ENCODE data around the gene FH.

FH gene

DNA sequence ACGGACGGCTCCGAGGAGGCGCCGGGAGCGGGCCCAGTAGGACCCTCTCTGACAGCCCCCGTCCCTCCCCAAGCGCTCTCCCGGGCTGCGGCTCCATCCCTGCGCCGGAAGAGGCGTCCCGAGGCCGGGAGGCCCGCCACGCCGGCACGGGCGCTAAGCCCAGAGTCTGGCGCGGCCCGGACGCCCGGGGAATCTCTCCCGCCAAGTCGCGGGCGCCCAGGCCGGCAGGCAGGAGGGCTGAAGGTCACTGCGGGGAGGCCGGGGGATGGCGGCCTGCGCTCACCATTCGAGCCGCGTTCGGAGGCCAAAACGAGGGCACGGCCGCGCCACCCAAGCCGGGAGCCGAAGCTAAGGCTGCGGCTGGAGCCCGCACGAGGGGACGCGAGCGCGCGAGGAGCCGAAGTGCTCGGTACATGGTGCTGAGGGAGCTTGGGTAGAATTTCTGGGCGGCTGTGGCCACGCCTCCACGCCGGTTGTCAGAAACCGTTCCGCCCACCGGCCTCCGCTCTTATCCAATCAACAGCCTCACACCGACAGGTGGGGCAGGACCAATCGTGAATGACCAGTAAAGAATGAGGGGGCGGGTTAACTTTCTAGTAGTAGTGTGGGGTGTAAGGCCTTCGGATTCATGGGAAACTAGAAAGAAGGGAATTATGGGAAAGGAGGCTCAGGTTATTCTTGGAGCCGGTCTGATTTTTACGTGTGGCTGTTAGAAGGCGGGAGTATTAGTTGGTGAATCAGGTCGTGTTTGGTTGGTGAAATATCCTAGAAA is at the start of gene FH:
Gene FH, minus strand, starts transcription at position 448 of the 772 bp plus-strand sequence. Its CDS starts 33 bp downstream, at position 415.
- in situ Hi-C loops (cut with MboI; ENCODE audit: low sequenced_read_pairs) = no loop called here

DNA sequence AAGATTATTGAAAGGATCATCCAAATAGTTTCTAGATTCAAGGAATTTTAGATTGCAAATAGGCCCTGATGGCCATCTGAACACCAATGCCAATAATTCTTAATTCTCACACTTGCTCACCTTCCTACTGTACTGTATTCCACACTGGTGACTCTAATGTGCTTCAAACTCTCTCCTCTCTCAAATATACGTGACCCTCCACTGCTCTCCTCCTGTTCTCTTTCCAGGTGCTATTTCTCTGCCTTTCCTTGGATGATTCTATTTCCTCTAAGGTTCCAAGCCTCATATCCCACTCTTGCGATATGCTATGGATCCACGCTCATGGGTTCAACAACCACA is 41.3 kb upstream of the FH start:
- in situ Hi-C loops (cut with MboI; ENCODE audit: low sequenced_read_pairs) = no loop called here

DNA sequence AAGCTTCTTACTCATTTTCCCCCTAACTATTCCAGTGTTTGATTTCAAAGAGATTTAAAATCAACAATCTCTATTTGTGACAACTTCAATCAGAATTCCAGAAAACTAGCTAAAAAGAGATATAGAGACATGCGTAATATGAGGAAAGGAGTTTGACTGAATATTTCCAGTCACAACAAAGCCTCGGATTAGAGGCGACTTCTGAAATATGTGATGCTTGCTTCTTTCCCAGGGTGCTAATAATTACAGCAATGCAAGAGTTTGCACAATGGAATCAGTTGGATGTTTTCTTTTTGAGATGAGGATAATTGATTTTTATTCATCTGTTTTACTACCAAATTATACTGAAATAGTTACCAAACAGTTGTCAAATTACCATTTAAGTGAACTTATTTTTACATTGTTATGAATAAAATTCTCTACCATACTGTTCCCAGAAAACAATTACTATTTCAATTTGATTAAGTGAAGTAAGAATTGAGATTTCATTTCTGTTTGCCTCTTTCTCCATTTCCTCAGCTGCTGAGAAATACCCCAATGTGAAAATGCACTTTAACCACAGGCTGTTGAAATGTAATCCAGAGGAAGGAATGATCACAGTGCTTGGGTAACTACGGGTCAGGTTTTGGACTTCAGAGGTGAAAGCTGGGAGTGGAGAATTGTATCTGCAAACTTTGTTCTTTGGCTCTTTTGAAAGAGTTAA is 40.7 kb upstream of the FH start:
- in situ Hi-C loops (cut with MboI; ENCODE audit: low sequenced_read_pairs) = no loop called here

DNA sequence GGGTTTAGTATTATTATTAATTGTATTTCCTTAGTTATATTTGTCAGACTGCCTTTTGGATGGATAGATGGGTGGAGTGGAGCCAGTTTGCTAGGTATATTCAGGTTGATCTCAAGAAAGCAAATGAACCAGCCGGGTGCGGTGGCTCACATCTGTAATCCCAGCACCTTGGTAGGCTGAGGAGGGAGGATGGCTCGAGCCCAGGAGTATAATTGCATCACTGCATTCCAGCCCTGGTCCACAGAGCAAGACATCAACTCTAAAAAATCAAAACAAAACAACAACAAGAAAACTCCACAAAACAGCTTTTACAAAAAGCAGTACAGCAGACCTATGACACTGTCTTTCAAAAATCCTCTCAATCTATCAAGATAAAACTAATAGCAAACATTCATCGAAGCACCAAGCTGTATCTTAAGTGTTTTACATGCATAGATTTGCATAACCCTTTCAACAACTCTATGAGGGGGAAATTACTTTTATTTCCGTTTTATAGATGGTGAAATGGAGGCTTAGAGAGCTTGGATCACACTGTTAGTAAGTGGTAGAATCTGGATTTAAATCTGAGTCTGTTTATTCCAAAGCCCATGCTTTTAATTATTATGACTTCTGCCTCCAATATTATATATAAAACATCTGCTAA is 38.1 kb upstream of the FH start:
- in situ Hi-C loops (cut with MboI; ENCODE audit: low sequenced_read_pairs) = no loop called here

DNA sequence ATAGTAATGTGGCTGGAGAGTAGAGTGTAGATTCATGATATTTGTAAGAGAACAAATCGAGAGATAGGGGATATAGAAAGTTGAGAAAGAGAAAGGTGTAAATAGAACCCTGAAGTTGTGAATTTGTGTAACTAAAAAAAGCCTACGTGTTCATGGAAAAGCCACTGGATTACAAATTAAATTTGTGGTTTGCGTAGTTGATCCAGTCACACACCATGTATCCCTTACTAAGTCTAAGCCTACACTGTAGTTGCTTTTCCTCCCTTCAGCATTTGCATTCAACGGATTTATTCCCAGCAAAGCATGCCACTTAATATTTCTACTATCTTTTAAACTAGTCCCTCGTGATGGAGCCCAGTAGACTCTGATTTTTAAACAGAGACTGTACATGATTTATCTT is 37.5 kb upstream of the FH start:
- in situ Hi-C loops (cut with MboI; ENCODE audit: low sequenced_read_pairs) = no loop called here

DNA sequence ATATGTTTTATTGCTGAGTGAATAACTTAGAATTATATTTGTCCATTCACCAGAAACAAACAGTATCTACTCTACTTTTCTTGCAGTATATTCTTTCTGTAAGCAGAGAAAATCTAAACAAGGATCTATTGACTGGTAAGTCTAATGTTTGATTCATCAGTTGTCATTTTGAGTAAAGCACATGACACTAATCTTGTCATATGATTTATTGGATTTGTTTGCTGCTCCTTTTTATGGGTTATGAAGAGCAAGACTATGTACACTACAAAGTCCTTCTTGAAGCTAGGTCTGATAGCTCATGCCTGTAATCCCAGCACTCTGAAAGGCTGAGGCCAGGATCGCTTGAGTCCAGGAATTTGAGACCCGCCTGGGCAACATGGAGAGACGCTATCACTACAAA is 36.0 kb upstream of the FH start:
- in situ Hi-C loops (cut with MboI; ENCODE audit: low sequenced_read_pairs) = no loop called here

DNA sequence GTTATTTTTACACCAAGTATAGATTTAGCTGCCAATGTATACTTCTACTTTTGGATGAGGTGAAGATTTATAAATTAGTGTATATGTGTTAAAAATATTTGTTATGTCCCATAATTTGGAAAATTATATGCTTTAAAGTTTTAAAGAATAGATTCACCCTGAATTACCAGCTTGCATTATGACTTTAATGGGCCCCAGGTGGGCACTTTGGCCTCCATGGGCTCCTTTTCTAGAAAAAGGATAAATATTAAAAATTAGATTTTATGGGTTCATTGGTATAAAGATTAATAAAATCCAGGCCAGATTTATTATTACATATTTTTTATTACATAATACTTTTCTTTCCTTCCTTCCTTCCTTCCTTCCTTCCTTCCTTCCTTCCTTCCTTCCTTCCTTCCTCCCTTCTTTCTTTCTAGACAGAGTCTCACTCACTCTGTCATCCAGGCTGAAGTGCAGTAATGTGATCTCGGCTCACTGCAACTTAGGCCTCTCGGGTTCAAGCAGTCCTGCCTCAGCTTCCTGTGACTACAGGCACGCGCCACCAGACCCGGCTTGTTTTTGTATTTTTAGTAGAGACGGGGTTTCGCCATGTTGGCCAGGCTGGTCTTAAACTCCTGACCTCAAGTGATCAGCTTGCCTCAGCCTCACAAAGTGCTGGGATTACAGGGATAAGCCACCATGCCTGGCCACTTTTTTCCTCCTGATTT is 34.5 kb upstream of the FH start:
- in situ Hi-C loops (cut with MboI; ENCODE audit: low sequenced_read_pairs) = no loop called here

DNA sequence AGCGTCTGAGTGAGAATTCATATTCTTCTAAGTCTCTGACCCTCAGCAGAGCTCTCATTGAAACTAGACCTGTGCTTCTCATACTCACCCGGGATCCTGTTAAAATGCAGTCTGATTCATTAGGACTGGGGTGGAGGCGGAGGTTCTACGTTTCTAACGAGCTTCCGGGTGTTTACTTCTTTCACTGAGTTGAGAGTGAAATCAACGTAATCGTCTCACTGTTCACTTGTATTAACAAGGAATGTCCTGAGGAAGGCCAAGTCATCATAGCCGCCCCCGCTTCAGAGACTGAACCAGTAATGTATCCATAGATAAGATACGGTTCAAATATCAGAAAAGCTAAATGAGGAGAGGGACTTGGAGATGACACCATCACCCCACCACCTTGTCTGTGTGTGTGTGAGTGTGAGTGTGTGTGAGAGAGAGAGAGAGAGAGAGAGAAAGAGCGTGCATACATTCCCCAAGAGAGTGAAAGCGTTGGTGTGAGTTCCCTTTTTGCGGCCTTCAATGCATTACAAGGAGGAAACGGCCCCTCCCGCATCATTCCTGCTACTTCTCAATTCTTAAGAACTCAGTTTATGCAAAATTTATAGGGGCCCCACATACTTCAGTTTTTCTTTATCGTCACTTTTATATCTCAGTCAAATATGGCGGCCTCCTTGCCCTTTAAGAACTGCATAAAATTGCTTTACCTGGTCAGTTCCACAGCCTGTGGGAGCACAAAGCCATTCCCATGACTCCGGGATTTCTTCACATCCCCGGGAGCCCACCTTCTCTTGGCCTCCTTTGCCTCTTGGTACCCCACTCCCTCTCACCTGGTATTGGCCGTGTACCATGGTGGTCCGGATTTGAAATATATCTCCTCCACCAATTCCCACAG is 32.4 kb upstream of the FH start:
- in situ Hi-C loops (cut with MboI; ENCODE audit: low sequenced_read_pairs) = no loop called here

DNA sequence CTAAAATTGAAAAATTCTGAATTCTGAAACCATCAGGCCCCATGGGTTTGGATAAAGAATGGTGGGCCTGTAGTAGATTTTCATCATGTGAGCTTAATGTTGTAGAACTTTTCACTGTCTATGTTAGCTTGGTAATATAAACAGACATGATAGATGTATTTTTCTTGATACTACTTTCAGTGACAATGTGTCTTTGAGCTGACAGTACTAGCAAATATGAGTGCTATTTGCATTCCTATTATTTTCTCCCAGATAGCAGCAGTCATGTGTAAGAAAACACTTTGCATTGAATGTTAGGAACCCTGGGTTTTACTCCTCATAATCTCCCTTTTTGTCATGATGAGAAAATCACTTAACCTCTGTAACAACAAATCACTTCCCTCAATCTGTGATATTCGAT is 30.8 kb upstream of the FH start:
- in situ Hi-C loops (cut with MboI; ENCODE audit: low sequenced_read_pairs) = no loop called here

DNA sequence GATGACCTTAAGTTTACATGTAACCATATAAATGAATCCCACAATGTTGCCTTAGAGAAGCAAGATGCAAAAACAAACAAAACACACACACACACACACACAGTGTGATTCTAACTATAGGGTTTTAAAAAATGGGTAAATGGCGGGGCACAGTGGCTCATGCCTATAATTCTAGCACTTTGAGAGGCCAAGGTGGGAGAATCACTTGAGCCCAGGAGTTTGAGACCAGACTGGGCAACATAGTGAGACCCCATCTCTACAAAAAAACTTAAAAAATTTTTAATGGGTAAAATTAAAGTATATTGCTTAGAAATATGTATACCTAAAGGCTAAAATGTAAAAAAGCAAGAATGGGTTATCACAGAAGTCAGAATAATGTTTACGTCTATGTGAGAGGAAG is 28.5 kb upstream of the FH start:
- in situ Hi-C loops (cut with MboI; ENCODE audit: low sequenced_read_pairs) = loop anchor here (25.0 kb wide), 1 partner anchor 464 kb away; no protein-coding TSS in a partner anchor

DNA sequence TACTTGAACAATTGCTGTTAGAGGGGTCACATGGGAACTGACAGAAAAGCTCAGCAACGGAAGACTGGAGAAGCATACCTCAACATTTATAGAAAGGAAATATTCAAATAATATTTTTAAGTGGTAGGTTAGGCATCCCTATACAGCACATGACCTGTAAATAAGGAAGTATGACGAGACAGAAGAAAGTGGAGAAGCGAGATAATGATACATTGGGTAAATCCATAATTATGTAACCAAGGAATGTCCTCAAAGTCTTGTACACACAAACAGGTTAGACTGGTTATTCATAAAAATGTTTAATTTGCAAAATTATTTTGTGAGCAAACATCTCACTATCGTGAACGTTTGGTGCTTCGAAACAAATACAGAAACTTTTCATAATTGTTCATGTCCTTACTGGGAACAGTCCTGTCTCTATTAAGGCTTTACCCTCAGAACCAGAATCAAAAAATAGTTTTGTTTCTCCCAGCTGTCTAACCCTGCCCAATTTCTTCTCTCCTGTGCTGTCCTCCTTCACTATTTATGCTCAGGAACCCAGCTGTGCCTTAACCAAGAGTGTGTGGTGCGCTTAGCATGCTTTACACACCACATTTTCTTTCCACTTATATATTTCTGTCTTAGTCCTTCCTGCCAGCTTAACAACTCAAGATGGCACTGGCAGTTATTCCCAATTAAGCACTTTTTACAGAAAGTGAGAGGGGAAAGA is 22.8 kb upstream of the FH start:
- in situ Hi-C loops (cut with MboI; ENCODE audit: low sequenced_read_pairs) = loop anchor here (25.0 kb wide), 1 partner anchor 470 kb away; no protein-coding TSS in a partner anchor

DNA sequence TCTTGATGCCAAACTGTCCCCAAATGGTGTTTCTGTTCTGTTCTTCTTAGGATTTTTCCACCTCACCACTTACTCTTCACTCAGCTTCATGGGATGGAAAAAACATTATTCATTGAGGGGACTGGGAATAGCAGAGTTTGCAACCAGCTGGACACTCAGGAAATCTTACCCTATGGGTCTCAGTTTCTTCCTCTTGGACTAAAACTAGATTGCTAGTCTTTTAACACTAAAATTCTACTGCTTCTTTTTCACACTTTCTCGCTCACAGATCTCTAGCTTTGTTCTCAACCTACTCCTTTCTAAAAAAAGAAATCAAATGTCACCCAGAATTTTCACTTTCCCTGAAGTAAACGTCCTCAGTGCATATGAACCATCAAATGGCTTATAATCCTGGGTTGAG is 17.4 kb upstream of the FH start:
- in situ Hi-C loops (cut with MboI; ENCODE audit: low sequenced_read_pairs) = loop anchor here (10.0 to 25.0 kb wide), 2 partner anchors 88 to 475 kb away; no protein-coding TSS in a partner anchor

DNA sequence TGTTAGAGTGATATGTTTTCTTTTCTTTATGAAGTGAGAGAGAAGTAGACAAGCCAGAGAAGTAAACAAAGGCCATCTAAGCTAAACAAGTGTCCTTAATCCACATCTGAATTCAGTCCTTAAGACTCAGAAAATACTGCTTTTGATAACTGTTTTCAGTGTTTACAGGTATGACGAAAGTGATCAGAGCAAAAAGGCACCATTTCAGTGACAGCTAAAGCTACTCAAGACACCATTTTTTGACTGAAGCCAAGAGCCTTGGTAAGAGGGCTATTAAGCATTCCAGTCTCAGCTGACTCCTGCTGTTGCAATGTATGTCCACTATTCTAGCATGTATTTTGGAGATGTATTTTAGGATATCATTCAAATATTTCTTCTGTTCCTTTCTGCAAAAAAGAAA is 16.7 kb upstream of the FH start:
- in situ Hi-C loops (cut with MboI; ENCODE audit: low sequenced_read_pairs) = loop anchor here (10.0 to 25.0 kb wide), 2 partner anchors 88 to 476 kb away; no protein-coding TSS in a partner anchor

DNA sequence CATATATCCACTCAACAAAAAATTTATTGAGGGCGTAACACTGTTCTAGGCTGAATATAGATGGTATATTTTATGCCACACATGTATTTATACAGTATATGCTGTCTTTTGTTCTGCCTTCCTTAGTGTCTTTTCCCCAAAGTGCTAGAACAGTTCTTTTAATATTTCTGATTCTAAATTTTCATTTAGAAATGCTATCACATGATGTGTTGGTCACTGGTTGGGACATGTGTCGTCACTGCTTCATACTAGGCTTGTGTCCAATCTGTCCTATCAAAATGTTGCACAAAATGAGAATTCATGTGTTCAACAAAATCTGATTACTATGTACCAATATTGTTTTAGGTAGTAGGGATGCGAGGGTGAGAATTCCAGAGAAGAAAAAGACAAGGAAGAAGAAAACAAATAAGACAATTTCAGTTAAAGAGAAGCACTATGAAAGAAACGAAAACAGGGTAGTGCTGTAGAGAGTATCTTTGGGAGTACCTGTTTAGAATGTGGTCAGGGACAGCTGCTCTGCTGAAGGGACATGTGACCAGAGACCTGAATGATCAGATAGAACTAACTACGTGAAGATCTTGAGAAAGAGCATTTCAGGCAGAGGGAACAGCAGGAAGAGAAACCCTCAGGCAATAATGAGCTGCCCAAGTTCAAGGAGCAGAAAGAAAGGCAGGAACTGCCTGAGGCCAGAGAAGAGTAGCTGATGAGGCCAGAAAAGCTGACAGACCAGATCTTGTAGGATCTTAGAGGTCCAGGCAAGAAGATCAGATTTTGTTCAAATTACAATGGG is 14.0 kb upstream of the FH start:
- in situ Hi-C loops (cut with MboI; ENCODE audit: low sequenced_read_pairs) = loop anchor here (10.0 to 25.0 kb wide), 2 partner anchors 91 to 479 kb away; no protein-coding TSS in a partner anchor

DNA sequence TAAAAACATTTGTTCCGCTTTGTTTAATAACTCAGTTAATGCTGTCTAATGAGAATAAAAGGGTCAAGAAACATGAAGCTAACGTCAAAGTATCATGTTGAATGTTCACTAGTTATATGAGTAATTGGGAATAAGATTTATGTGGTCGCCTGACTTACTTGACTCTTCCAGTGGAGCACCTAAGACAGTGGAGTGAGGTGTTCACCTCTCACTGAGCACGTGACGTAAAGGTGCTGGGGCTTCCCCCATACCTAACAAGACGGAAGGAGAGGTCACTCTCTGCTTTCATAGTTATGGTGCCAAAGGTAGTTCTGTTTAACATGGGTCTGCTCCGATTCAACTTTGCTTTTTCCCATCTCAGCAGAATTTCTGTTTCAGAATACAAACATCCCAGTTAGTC is 13.3 kb upstream of the FH start:
- in situ Hi-C loops (cut with MboI; ENCODE audit: low sequenced_read_pairs) = loop anchor here (10.0 to 25.0 kb wide), 2 partner anchors 92 to 479 kb away; no protein-coding TSS in a partner anchor

DNA sequence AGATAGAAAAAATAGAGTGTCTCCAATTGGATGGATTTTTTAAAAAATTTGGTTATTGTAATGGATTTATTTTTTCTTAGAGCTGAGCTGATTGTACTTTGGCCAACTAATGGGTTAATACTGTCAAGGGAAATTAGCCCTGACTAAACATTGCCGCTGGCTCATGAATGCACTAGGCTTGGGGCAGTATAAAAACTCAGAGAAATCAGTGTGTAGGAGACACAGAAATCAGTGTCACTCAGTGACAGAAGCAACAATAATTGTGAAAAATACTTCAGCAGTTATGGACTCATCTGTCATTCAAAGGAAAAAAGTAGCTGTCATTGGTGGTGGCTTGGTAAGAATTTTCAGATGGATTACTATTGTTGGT is 12.6 kb upstream of the FH start, which contains the start of gene KMO:
Gene KMO, plus strand, starts transcription at position 217 of the 370 bp plus-strand sequence. Its CDS starts 67 bp downstream, at position 284.
- in situ Hi-C loops (cut with MboI; ENCODE audit: low sequenced_read_pairs) = loop anchor here (10.0 to 25.0 kb wide), 2 partner anchors 93 to 480 kb away; no protein-coding TSS in a partner anchor

DNA sequence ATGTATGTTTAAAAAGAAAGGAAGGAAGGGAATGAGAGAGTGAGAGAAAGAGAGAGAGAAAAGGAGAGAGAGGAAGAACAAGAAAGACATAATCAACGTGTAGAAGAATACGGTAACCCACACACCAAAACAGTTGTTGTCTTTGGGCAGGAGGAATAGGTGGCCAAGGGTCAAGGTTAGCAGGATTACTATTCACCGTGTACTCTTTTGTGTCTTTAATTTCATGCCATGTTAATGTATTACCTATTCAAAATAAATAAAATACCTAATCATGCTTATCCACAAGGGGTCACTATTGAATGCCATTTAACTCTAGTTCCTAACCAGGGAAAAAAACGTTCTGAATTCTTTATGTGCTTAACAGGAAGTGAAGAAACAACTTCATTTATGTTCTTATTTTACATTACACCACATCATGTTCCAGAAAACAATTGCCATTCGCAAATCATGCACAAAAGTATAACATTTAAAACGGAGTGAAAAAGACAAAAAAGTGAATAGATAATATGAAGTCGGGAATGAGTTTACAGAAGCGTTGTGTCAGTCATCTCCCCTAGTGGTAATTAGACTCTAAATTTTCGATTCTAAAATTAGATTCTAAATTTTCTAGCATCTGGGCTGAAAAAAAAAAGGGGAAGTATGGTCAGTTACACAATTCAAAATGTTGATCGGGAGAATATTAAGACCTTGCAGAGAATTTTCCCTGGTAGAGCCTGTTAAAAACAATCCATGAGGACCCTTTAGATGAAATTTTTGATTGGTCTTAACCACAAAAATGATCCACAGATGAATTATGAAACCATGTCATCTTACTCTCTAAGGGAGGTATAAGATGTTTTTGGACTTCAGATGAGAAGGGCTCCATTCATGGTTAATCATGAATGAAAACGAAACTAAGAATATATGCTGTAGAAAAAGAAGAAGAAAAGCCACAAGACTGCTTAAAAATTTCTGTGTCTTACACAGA is 11.9 kb upstream of the FH start:
- in situ Hi-C loops (cut with MboI; ENCODE audit: low sequenced_read_pairs) = loop anchor here (10.0 to 25.0 kb wide), 2 partner anchors 93 to 481 kb away; no protein-coding TSS in a partner anchor

All from HL-60/S4 treated with retinoic acid at 250 ng/mL for 4 days and 3 days (cell line).